Glomerular visceral epithelial cell (primary cell): ENCODE measurements around the gene OR4S1.
"Not testable (repeated sequence)": the region's sequence is repeated elsewhere in the genome, so short reads cannot be mapped to it uniquely, and the experiment has no call there.

ENCODE experiments used
- DNase-seq: peaks from one replicate; pipeline ENCODE4 v3.0.0-alpha.2; 2016; ENCODE audit errors: extremely low spot score

The OR4S1 gene

GRCh38 chr11:48305923-48306322 is at the start of gene OR4S1:
TSS of gene OR4S1 (plus strand) at chr11:48306223. CDS start at chr11:48306223, 0 bp downstream.
- DNase-seq, result no peak

GRCh38 chr11:48261600-48261999 is 44.4 kb upstream of the OR4S1 start:
- DNase-seq, result no peak

- DNase-seq, result no peak
Measured at GRCh38 chr11:48263423-48263911, 42.6 kb upstream of the OR4S1 start, which contains the start of gene OR4X1. TSS of gene OR4X1 (plus strand) at chr11:48263861. CDS start at chr11:48263861, 0 bp downstream.

GRCh38 chr11:48270621-48271020 is 35.4 kb upstream of the OR4S1 start:
- no peak for DNase-seq

GRCh38 chr11:48272606-48273005 is 33.4 kb upstream of the OR4S1 start:
- DNase-seq, result no peak

- peak; percentile 44 for DNase-seq
Measured at GRCh38 chr11:48307760-48308386, 1.9 kb downstream of the OR4S1 start.

GRCh38 chr11:48313590-48313989 is 7.6 kb downstream of the OR4S1 start:
- DNase-seq, result not testable (repeated sequence)

GRCh38 chr11:48319813-48320212 is 13.8 kb downstream of the OR4S1 start:
- not testable (repeated sequence) for DNase-seq

- DNase-seq, result not testable (repeated sequence)
Measured at GRCh38 chr11:48324620-48325019, 18.6 kb downstream of the OR4S1 start, which contains the start of gene OR4C3. TSS of gene OR4C3 (plus strand) at chr11:48324920. CDS start at chr11:48325022, 102 bp downstream.

- no peak for DNase-seq
Measured at GRCh38 chr11:48341466-48341865, 35.4 kb downstream of the OR4S1 start.

GRCh38 chr11:48342505-48342904 is 36.5 kb downstream of the OR4S1 start:
- DNase-seq, result not testable (repeated sequence)

GRCh38 chr11:48346286-48346685 is 40.3 kb downstream of the OR4S1 start:
- DNase-seq, result not testable (repeated sequence)

GRCh38 chr11:48354013-48354412 is 48.0 kb downstream of the OR4S1 start:
- DNase-seq, result no peak

GRCh38 chr11:48354677-48355076 is 48.7 kb downstream of the OR4S1 start:
- DNase-seq, result no peak
